GM10847 (cell line): ENCODE data around the gene IRX5.

Source experiments
- POLR2A ChIP-seq: IDR thresholded peaks from 2 replicates; pipeline ENCODE4 v1.6.1; 2011; ENCODE audit not compliant: insufficient read length; ENCODE audit errors: extremely low read depth

Gene IRX5

GRCh38 chr16:54930005-54930868 lies at the start of gene IRX5:
TSS of gene IRX5 (plus strand) at chr16:54930865. CDS start at chr16:54931199, 334 bp downstream.
- TF ChIP-seq POLR2A, result no peak

GRCh38 chr16:54882556-54882955 lies 48.1 kb upstream of the IRX5 start:
- TF ChIP-seq POLR2A, result no peak

- TF ChIP-seq POLR2A, result no peak
Observed at GRCh38 chr16:54883358-54883757, 47.3 kb upstream of the IRX5 start.

GRCh38 chr16:54886078-54886477 lies 44.6 kb upstream of the IRX5 start:
- no peak for TF ChIP-seq POLR2A

- TF ChIP-seq POLR2A, result no peak
Observed at GRCh38 chr16:54890381-54890780, 40.3 kb upstream of the IRX5 start.

GRCh38 chr16:54891346-54891745 lies 39.3 kb upstream of the IRX5 start:
- no peak for TF ChIP-seq POLR2A

GRCh38 chr16:54892981-54893380 lies 37.7 kb upstream of the IRX5 start:
- no peak for TF ChIP-seq POLR2A

- TF ChIP-seq POLR2A, result no peak
Observed at GRCh38 chr16:54897930-54898329, 32.7 kb upstream of the IRX5 start.

- no peak for TF ChIP-seq POLR2A
Observed at GRCh38 chr16:54901606-54902005, 29.1 kb upstream of the IRX5 start.

GRCh38 chr16:54903047-54903446 lies 27.6 kb upstream of the IRX5 start:
- TF ChIP-seq POLR2A, result no peak

- no peak for TF ChIP-seq POLR2A
Observed at GRCh38 chr16:54911079-54911478, 19.6 kb upstream of the IRX5 start.

- no peak for TF ChIP-seq POLR2A
Observed at GRCh38 chr16:54912720-54913119, 17.9 kb upstream of the IRX5 start.

- no peak for TF ChIP-seq POLR2A
Observed at GRCh38 chr16:54921206-54921824, 9.3 kb upstream of the IRX5 start.

GRCh38 chr16:54923055-54923473 lies 7.6 kb upstream of the IRX5 start:
- TF ChIP-seq POLR2A, result no peak

- no peak for TF ChIP-seq POLR2A
Observed at GRCh38 chr16:54923988-54924387, 6.7 kb upstream of the IRX5 start.

- no peak for TF ChIP-seq POLR2A
Observed at GRCh38 chr16:54926166-54926838, 4.4 kb upstream of the IRX5 start.

GRCh38 chr16:54927125-54928015 lies 3.3 kb upstream of the IRX5 start:
- TF ChIP-seq POLR2A, result no peak
